Right lobe of liver (tissue), 6 donors: ENCODE measurements around the gene NPHS1. TPM values are rescaled to one million over a fixed set of nuclear protein-coding genes. Genes with fewer than 3 reads are reported as not detected.

Experiments
- ATAC-seq, 4 donors: fragments of 200-7000 bp; cut with Tn5 transposase; one replicate each; pipeline ENCODE4 v1.9.1; 2020; ENCODE audit warnings: mild to moderate bottlenecking in 4 of 4, moderate library complexity in 4 of 4
- DNase-seq, 3 donors: peaks; one replicate each; pipeline ENCODE4 v3.0.0-alpha.2; 2020
- H3K27ac ChIP-seq, 3 donors: fragments of 200-600 bp; one replicate each; pipeline ENCODE4 v1.8.0; 2022
- H3K27me3 ChIP-seq, 2 donors: fragments of 200-600 bp; one replicate each; pipeline ENCODE4 v1.8.0; 2022
- H3K36me3 ChIP-seq, 4 donors: fragments of 200-600 bp; sonication (generic) in 1 of 4; one replicate each; pipeline versions ENCODE4 v1.5.1 to v1.8.0; 2017 to 2022; ENCODE audit warnings: control low read depth in 1 of 4
- H3K4me1 ChIP-seq, 4 donors: fragments of 200-600 bp; sonication (generic) in 1 of 4; one replicate each; pipeline versions ENCODE4 v1.5.1 to v1.8.0; 2017 to 2022; ENCODE audit warnings: control low read depth in 1 of 4
- H3K4me3 ChIP-seq, 3 donors: fragments of 200-600 bp; one replicate each; pipeline ENCODE4 v1.8.0; 2022
- H3K9me3 ChIP-seq, 4 donors: fragments of 200-600 bp; sonication (generic) in 1 of 4; one replicate each; pipeline versions ENCODE4 v1.5.1 to v1.8.0; 2017 to 2022; ENCODE audit warnings: control low read depth in 1 of 4
- CTCF ChIP-seq, 4 donors: fragments of 200-600 bp in 3 of 4; fragments of 450-650 bp in 1 of 4; IDR thresholded peaks; one replicate each; pipeline versions ENCODE4 v1.5.1 to v1.8.0; 2016 to 2022; ENCODE audit warnings: antibody characterized with exemption in 4 of 4, mild to moderate bottlenecking in 2 of 4
- POLR2A ChIP-seq: fragments of 450-650 bp; IDR thresholded peaks from one replicate; pipeline ENCODE4 v1.6.1; 2017; ENCODE audit warnings: antibody characterized with exemption, mild to moderate bottlenecking
- WGBS: methylation state at CpG from one replicate; pipeline ENCODE4 v1.1.6; 2018; ENCODE audit warnings: low coverage, low lambda C conversion rate; ENCODE audit not compliant: insufficient coverage; ENCODE audit errors: missing lambda C conversion rate; 5-methylcytosine and 5-hydroxymethylcytosine counted together
- intact Hi-C, 2 donors: fragments of 100-400 bp; cut with DNase I; formaldehyde crosslinking; loops; one replicate each; pipeline versions ENCODE4 v1.11.2 to v1.14.1; 2022
- total RNA-seq, 6 experiments: library from RNA; depleted of rRNA in 2 of 6; stranded (reverse); fragments of >200 nt in 2 of 6; fragmentation: NEBNext Ultra II Directional in 3 of 6; extraction: Animal tissue kit (Norgen Biotek cat#: 25700) in 3 of 6; gene quantifications; one replicate each; pipeline versions ENCODE4 v1.1.0 to v1.2.4, GENCODE V29; 2016 to 2023
- donor health status: DM: no; HTN: yes; CAD: no.
- donor health status: DM: no; HTN: no; CAD: no.
- donor health status: DM: no; HTN: no; CAD: no.
- donor health status: DM: no; HTN: yes; CAD: no.
- donor health status: DM: no; HTN: yes; CAD: no.

Gene NPHS1
- total RNA-seq, 6 experiments from 2014 or later: not detected

DNA sequence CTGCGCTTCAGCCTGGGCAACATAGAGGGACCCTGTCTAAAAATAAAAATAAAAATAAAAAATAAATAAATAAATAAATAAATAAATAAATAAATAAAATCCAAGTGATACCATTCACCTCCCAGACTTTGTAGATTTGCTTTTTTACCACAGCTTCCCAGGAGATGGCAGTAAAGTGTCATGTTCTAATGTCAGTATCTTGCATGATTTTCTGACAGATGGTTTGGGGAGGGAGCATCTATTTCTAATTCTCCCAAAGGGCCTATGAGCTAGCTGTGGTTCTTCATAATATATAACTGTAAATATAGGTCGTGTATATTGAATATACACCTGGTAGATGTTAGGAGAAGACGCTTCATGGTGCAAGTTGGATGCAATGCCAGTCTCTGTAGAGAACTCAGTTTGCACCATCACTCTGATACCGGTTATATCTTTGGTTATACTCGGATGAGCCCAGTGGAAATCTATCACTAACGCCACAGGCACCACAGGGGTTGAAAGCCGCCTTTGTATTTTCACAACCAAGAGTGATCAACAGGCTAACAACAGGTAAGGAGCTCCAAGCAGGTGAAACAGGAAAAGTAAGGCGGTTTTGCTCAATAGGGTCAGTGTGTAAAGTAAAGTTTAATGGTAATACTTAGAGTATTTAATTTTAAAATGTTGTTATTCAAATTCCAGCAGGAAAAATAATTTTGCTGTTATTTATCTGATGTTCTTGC lies 30.0 kb upstream of the NPHS1 start:
- Histone ChIP-seq H3K9me3 (no peaks in the 10 kb centered on the region), H3K27me3 (no peaks in the 10 kb centered on the region), H3K4me3 (no peak overlapping the region), H3K4me1 (no peaks in the 10 kb centered on the region), H3K27ac (no peak overlapping the region), H3K36me3 (no peaks in the 10 kb centered on the region)
- no peak for DNase-seq
- peak; percentile 60 to 69 (median 66) for TF ChIP-seq CTCF (IDR thresholded peaks at IDR 0.05)
- TF ChIP-seq POLR2A: no peak
- ATAC-seq: peak; percentile 65 to 83 (median 76)
- intact Hi-C loops: loop anchor here in 1 of 2 donors (5.0 kb wide), 1 partner anchor 55 kb away; the partner anchor contains the start of gene LRFN3
- WGBS: 22% methylated on average over 8 of the region's 8 CpGs

- no peak overlapping the region for H3K27ac ChIP-seq
- H3K4me3 ChIP-seq: no peak overlapping the region
- peak; percentile 94 to 99 (median 97) for ATAC-seq
- H3K27me3 ChIP-seq: no peaks in the 10 kb centered on the region
- H3K36me3 ChIP-seq: no peaks in the 10 kb centered on the region
- TF ChIP-seq POLR2A (no peak), CTCF (IDR thresholded peaks at IDR 0.05) (no peak)
- no peaks in the 10 kb centered on the region for H3K9me3 ChIP-seq
- H3K4me1 ChIP-seq: no peaks in the 10 kb centered on the region
- peak; percentile 91 to 92 (median 92) for DNase-seq
- intact Hi-C loops: loop anchor here (5.0 kb wide), 1 partner anchor 57 kb away; the partner anchor contains the start of gene LRFN3 (in 2 of the 2)
- WGBS: 3% methylated on average over 23 of the region's 28 CpGs
Observed at GRCh38 chr19:35879770-35880317, 27.5 kb upstream of the NPHS1 start.

- H3K9me3 ChIP-seq: no peaks in the 10 kb centered on the region
- no peak overlapping the region for H3K4me3 ChIP-seq
- H3K27me3 ChIP-seq: no peaks in the 10 kb centered on the region
- H3K4me1 ChIP-seq: no peaks in the 10 kb centered on the region
- no peak for DNase-seq
- ATAC-seq: no peak
- H3K27ac ChIP-seq: no peak overlapping the region
- intact Hi-C loops: loop anchor here in 1 of 2 donors (5.0 kb wide), 1 partner anchor 58 kb away; the partner anchor contains the start of gene LRFN3
- H3K36me3 ChIP-seq: no peaks in the 10 kb centered on the region
- WGBS: 20% methylated on average over 2 of the region's 23 CpGs
- TF ChIP-seq POLR2A: no peak
- TF ChIP-seq CTCF (IDR thresholded peaks at IDR 0.05): no peak
Observed at GRCh38 chr19:35879068-35879467, 26.8 kb upstream of the NPHS1 start.

DNA sequence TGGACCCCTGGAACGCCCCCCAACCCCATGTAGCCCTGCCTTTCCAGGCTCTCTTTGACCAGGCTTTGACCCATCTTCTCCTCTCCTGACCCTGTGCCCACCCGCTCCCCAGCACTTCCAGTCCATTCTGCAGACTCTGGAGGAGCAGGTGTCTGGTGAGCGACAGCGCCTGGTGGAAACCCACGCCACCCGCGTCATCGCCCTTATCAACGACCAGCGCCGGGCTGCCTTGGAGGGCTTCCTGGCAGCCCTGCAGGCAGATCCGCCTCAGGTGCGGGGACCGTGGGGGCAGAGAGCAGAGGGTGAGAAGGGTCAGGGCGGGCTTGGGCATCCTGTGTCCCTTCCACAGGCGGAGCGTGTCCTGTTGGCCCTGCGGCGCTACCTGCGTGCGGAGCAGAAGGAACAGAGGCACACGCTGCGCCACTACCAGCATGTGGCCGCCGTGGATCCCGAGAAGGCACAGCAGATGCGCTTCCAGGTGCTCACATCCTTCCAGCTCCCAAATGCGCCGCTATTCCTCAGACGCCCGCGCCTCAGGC lies 22.2 kb upstream of the NPHS1 start:
- 85% methylated on average over 19 of the region's 32 CpGs for WGBS
- intact Hi-C loops: no loop called here
- TF ChIP-seq POLR2A: no peak
- no peak for TF ChIP-seq CTCF (IDR thresholded peaks at IDR 0.05)

More for the DNA sequence above, 22.2 kb upstream of the NPHS1 start:
- no peaks in the 10 kb centered on the region for H3K36me3 ChIP-seq
- H3K27ac ChIP-seq: no peak overlapping the region
- H3K4me1 ChIP-seq: peaks cover 0 to 5% (median 0%) of the 10 kb centered on the region in 4 donors
- ATAC-seq (no peak), DNase-seq (no peak)
- H3K4me3 ChIP-seq: no peak overlapping the region
- H3K27me3 ChIP-seq: peaks cover 0 to 17% of the 10 kb centered on the region in 2 donors
- no peaks in the 10 kb centered on the region for H3K9me3 ChIP-seq
